Stimulated activated CD8-positive, alpha-beta memory T cell treated with anti-CD3 and anti-CD28 coated beads, Interleukin-7, amount 100 ng/mL, for 4 hours (primary cell): Measurements from ENCODE around the gene CDC42BPB.
A peak's percentile ranks its signal among the peaks of the same experiment; 100 is the strongest.

Experiments
- DNase-seq, 2 donors: peaks; one replicate each; pipeline ENCODE4 v3.0.0-alpha.2; 2020; ENCODE audit warnings: low read depth in 2 of 2

The CDC42BPB gene

DNA sequence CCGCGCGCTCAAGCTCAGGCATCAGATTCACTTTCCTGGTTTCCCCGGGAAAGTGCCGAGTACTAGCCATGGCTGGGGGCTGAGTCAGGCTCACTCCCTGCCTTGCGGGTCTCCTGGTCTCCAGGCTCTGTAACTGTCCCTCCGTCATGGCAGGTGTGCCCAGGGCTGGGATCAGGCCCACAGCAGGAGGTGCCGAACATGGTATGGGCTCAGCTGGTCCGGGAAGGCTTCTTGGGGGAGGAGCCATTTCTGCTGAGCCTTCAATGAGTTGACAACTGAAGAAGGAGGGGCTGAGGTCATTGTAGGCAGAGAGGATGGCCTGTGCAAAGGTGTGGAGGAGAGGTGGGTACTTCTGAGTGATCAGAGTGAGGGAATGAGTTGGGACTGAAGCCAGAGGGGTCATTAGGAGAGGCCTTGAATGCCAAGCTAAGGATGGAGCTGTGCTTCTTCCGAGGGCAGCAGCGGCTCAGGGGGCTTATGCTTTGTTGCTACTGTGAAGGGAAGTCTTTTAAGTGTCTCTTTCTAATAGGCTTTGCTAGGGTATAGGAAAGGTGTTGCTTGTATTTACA lies 37.9 kb upstream of the CDC42BPB start:
- DNase-seq: no peak

DNA sequence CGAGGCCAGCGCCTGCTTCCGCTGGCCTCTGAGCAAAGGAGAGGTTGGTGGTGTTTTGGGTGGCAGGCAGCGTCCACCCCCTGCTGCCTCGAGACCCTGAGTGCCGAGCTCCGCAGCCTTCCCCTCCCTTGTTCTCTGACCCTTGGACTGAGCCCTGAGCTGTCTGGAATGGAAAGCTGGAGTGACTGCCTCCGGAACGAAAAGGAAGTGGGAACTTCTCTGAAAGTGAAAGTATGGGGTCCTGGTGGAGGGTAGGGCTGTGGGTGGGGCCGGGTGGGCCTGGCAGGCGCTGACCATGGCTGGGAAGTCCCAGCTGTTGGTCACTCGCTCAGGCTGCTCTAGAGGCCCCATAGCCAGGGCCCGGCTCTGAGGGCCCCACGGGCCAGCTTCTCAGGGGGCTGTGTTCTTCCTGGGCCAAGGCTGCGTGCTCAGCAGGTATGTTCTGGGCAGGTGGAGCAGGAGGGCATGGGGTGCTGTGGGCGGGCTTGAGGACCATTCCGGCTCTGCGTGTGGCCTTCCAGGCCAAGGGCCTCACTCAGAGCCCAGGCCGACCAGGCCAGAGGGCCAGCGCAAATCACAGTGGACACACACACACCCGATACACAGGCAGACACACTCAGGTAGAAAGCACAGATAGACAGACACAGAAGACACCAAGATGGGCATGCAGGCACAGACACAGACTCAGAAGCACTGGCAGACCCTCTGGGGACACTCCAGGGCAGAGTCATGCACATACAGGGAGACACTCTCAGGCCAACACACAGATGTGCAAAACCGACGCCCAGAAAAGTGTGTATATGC lies 37.3 kb upstream of the CDC42BPB start, which contains the start of gene EXOC3L4:
Gene EXOC3L4 (plus strand): TSS at position 320 of the 804 bp plus-strand sequence. CDS start 5,495 bp downstream, outside the sequence.
- DNase-seq: no peak

DNA sequence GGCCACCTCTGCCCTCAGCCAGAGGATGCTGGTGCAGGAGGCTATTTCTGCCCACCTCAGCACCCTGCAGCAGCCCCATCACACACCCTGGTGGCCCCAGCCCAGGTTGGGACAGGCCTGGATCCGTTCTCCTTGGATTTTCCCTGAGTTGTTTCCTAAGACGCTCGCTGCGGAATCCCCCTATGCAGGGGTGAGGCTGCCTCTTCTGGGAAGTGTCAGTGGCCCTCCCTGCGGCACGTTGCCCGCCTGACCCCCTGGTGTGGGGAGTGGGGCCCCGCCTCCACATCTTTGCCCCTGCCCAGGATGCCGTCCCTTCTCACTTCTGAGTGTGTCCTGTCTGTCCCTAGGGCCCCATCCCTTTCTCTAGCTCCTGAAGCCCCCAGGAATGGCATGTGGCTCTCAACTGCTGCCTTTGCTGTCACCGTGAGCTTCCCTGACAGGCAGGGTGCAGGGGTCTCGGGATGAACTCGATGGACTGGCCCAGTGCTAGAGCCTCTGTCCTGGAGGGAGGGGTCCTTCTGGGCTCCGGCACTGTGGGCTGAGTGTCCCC lies 36.6 kb upstream of the CDC42BPB start:
- DNase-seq: no peak

DNA sequence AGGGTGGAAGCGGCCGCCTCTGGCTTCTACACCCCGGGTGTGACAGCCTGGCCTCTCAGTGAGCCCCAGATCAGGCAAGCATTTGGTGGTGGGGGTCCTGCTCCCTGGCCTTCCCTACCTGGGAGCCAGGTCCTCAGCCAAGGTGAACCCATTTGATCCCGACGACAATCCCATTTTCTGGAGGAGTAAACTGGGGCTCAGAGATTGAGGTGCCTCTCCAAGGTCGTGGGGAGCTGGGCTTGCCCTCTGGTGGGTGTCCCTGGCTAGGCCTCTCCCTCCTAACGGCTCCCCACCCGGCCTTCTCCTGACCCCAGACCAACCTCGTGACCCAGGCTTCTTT lies 34.5 kb upstream of the CDC42BPB start:
- no peak for DNase-seq

DNA sequence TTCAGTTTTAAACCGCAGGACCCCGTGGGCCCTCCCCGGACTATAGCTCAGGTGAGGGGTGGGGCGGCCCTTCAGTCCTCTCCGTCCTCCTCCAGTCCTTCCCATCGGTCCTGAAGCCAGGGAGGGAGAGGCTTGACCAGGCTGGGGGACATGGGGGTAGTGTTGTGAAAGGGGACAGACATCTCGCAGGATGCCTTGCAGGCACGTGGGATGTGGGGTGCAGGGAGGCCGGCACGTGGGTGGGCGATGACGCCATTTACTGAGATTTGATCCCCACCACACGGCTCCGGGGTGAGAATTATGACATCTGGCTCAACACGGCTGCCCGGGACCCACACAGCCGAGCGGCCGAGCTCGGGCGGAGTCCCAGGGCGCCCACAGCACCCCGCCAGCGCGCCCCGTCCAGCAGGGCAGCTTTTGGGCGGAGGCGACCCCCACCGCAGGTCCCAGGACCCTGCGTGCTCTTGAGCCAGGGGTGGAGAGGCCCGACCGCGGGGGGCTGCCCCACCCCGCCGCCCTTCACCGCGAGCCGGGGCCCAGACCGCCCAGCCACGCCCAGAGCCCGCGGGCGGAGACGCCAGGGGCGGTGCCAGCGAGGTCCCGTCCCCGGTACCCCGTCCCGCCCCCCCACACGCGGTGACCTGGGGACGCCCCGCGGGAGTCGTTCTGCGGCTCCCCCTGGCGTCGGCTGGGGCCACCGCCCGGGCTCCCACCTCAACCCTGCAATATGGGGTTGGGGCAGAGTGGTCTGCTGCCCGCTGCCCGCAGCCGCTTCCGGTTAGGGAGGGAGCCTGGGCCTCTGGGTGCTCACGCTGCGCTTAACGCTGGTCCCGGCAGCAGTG lies 33.9 kb upstream of the CDC42BPB start:
- peak; percentile 54 to 76 for DNase-seq

DNA sequence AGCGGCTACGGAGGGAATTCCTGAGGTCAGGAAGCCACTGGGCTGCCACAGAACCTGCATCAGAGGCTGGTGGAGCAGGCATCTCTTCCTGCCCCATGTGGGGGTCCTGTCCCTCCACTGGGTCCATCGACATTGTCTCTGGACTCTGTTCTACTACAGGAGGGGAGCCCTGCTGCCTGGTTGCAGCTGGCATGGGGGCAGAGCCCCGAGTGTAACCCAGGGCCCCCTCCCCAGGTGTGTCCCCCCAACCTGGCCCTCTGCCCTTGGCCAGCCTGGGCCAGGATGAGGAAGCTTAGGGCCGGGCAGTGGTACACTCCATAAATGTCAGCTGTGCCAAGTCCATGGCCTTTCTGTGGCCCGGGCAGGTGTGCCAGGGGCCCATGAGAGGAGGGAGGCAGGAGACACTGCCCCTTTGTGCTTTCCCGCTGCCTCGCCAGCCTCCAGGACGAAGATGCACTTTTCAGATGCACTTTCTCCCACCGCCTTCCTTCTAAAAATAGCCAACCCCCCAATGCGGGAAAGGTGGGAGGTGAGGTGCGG lies 33.2 kb upstream of the CDC42BPB start:
- DNase-seq: no peak

DNA sequence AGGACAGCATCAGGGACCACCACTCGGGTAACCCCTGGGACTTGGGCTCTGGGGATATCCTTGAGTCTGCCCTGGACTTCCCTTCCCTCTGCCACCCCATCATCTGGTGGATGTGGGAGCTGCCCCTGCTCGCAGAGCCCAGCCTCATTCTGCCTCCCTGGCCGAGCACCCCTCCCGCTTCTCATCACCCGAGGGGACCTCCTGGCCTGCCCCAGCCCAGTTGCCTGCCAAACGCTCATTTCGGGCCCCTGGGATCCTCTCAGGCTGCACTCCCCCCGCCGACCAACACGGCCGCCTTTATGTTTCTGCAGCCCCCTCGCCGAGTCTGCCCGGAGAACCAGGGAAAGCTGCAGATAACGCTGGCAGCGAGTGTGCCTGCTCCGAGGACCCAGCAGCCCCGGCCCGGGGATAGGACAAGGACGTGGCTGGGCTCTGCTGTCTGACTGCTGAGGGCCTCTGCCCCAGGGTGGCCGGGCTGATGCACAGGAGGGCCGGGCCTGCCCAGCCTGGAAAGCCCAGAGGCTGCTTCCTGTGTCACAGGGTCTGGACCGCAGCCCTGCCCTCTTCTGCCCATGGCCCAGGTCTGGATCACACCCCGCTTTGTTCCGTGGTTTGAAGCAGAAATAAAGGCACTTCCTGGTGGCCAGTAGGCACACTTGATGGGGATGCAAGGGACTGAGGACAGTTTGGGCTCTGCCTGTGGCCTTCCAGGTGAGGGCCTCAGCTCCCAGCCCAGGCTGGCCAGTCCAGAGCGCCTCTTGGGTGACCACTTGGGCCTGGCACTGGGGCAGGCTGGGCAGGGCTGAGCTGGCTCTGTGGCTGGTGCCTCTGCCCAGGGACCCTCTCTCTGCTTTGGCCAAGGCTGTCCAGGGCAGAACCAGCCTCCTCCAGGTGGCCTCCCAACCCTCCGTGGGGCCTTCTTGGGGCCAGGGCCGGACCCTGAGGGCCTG lies 32.3 kb upstream of the CDC42BPB start:
- DNase-seq: no peak

DNA sequence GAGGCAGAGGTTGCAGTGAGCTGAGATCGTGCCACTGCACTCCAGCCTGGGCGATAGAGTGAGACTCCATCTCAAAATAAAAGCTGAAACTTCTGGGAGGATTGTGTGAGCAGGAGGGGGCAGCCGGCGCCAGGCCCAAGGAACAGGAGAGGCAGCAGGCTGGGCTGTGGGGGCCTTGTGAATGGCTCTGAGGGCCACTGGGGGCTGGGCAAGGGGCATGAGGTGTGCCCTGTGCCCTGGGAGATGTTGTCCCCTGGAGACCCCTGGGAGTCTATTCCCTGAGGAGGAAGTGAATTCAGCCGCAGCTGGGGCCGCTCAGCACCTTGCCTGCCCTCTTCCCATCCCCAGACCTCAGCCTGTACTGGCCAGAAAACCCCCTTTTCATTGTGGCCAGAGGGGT lies 31.6 kb upstream of the CDC42BPB start:
- DNase-seq: no peak

DNA sequence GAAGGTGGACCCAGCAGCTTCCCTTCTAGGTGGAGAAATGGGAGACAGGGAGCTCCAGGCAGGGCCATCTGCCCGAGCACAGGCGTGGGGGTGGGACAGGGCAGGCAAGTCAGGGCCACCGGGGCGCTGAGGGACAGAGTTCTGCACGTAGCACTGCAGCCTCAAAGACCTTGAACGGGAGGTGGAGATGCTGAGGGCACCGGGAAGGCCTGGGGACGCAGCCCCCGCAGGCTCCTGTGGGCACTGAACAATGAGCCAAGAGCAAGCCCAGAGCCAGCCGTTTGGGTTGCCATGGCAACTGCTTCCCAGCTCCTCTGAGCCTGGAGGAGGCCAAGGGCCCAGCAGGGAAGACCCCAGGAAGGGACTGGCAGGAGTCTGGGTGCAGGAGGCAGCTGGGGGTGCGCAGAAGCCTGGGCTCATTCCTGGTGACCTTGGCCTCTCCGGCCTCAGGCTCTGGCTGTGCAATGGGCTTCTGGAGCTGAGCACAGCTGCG lies 30.0 kb upstream of the CDC42BPB start:
- no peak for DNase-seq

DNA sequence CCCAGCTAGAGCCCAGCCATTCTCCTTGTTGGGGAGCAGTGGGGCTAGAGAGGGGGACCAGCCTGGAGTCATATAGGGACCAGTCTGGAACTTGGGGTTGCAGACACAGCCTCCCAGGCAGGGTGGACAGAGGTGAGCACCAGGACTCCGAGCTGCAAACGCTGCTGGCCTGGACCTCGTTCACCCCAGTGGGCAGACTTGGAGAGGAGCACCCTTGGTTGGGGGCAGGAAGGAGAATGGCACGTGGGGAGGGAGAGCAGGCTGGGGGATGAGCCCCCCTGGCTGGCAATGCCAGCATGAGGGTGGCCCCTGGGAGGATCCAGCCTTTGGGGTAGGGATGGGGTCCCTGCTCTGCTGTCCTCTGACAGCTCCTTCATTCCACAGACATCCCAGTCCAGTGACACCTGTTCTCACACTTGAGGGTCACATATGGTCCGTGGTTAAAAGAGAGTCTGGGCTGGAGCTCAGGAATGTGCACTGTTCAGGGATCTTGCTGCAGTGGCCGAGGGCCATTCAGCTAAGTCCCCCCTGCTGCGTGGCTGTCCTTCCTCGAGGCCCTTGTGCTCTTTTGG lies 29.5 kb upstream of the CDC42BPB start:
- no peak for DNase-seq

DNA sequence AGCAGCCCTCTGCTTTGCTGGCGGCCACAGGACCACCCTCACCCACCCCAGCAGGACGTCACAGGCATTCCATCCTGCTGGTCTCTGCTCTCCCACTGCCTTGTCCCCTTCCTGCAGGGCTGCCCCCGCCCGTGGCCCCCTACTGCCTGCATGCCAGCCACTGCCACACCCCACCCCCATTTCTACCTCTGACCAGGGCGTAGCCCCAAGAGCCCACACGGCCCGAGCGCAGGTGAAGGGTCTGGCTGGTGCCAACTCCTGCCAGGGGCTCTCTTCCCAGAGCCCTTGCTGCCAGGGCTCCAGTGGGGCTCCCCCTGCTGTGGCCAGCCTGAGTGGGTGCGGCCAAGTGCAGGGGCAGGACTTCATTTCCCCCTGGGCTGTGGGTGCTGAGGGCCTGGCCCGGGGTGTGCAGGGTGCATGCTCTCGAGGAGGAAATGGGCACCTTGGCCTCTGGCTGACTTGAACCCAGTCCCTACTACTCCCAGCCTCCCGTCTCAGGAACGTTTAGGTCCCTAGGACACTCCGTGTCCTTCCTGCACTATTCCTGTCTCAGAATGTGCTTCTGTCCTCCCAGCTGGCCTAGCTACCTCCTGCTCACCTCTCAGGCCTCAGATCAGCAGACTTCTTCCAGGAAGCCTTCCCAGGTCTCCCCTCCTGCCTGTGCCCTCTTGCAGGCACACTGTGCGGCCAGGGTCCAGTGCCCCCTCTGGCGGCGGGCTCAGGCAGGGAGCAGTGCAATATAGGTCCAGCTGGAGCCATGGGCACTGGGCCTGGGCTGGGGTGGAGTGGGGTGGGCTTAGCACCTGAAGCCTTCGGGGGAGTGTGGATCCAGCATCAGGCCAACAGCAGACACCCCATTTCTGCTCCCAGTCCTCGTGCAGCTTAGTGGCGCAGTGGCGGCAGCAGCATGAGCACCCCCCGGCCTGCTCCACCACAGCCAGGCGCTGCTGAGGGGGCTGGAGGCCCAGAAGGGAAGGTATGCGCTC lies 28.1 kb upstream of the CDC42BPB start:
- DNase-seq: no peak

DNA sequence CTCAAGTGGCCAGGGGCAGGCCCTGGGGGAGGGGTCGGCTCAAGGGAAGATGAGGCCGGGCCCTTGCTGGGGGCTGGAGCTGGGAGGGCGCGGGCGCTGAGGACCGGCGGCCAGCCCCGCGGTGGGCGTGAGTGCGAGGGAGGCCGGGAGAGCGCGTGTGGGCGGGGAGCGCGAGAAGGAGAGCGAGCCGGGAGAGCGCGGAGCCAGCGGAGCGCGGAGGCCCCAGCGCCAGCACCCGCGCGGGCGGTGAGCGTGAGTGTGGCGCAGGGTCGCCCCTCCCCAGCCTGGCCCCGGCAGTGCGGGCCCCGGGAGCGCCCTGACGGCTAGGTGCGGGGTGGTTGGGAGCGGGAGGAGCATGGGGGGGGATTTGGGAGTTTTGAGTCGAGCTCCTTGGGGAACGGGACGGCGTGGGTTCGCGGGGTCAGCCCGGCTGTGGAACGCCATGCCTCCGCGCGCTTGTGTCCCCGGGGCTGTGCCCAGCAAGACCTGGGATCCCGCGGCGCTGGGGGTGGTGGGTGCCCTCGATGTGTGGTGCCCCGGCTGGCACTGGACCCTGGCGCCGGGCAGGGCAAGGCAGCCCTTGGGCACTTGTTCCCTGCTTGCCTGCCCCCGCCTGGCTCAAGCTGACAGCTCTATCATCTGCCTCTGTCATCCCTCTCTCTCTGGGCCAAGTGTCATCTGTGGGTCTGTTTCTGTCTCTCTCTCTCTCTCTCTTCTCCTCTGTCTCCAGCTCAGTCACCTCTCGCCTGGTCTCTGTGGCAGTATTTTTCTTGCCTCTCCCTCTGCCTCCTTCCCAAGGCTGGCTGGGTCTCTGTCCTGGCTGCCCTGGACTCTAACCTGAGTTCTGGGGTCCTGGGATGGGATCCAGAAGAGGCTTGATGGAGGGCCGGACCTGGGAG lies 26.9 kb upstream of the CDC42BPB start, which contains the start of gene LBHD2:
Gene LBHD2 (plus strand): TSS at position 190 of the 899 bp plus-strand sequence. CDS start 1,803 bp downstream, outside the sequence.
- DNase-seq: no peak

DNA sequence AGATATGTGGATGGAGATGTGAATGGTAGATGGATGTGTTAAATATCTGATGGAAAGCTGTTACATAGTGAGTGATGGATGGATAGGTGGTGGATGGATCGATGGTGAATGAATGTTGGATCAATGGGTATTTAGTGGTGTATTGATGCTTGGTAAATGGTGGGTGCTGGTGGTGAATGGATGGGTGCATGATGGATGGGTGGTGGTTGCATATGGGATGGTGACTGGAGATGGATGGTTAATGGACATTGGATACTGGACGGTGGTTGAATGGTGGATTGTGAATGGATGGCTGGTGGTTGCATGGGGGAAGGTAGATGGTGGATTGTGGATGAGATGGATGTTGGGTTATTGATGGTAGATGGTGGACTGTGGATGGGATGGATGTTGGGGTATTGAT lies 24.6 kb upstream of the CDC42BPB start:
- no peak for DNase-seq

DNA sequence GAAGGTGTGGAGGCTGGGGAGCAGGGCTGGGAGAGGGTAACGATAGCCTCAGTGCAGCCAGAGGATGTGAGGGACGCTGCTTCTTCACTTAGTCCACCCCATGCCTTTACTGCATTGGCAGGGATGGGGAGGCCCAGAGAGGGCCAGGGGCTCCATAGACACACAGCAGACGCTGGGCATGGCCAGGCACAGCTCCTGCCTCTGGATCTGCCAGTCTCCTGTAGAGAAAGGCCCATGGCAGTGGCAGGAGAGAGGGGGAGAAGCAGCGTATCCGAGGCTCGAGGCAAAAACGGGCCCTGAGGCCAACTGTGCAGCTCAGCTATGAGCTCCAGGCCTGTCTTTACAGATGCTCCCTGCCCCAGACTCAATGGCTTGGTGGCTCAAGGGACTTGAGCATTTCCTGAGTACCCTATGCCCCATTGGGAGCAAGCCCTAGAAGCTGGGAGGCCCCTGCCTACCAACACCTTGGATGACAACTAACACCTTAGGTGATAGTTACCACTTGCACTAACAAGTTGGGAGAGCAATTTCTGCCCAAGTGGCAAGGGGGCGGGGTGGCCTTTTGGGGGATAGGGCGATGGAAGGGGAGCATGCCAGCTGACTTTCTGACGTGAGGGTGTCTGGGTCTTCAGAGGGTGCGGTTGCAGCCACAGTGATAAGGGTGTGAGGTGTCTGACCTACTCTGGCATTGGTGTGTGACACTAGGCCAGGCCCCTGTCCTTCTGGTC lies 21.7 kb upstream of the CDC42BPB start:
- no peak for DNase-seq

DNA sequence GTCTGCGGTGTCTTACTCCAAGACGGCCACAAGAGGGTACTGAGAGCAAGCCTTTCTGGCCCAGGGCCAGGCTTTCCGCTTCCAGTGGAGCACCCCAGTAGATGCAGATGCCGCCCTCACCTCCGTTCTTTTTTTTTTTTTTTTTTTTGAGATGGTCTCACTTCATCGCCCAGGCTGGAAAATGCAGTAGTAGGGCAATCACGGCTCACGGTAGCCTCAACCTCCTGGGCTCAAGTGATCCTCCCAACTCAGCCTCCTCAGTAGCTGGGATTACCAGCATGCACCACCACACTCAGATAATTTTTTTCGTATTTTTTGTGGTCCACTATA lies 21.0 kb upstream of the CDC42BPB start:
- peak; percentile 61 to 70 for DNase-seq

DNA sequence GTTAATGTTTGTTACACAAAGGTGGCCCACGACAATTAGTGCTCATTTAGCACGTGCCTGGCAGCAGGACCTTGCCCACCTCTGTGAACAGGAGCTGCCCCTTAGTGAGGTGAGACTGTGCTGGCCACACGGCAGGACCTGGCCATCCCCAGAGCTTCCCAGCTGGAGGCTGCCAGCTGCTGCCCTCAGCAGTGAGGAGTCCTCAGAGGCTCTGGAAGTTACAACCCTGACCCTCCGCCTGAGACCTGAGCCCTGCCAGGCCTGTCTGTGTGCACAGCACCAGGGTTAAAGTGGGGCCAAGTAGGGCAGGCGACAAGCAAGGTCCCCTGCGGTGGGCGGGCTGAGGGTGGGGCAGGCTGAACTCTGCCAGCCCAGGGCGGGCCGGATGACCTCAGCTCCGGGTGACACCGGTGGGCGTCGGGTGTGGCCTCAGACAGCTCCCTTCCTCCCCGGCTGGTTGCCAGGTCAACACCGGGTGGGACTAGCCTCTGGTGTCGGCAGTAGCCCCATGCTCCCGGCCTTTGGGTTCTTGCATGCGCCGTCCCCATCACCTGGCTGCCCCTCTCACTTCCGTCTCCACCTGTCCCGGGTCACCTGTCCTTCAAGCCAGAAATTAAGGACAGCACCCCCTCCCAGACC lies 17.5 kb upstream of the CDC42BPB start:
- peak in 1 of 2 donors; percentile 23 for DNase-seq
